ENCODE measurements around the gene MYO10.

GRCh38 chr5:16883806-16884205, 52.3 kb downstream of the MYO10 start:
- TF ChIP-seq CTCF (IDR thresholded peaks at IDR 0.05; ENCODE audit: poor library complexity) (no peak), EZH2 (IDR thresholded peaks at IDR 0.05; ENCODE audit: borderline replicate concordance) (no peak), EZH2phosphoT487 (IDR thresholded peaks at IDR 0.05; ENCODE audit: low read depth, severe bottlenecking, unreplicated experiment) (no peak)
